ENCODE results near the gene DOCK2. TPM values are rescaled to one million over a fixed set of nuclear protein-coding genes. Genes with fewer than 3 reads are reported as not detected.

DOCK2 gene
- polyA plus RNA-seq, 1 donor (not counting 4 experiments of a cell fraction or from before 2014, with no cell fraction given) = 0.21 TPM

DNA sequence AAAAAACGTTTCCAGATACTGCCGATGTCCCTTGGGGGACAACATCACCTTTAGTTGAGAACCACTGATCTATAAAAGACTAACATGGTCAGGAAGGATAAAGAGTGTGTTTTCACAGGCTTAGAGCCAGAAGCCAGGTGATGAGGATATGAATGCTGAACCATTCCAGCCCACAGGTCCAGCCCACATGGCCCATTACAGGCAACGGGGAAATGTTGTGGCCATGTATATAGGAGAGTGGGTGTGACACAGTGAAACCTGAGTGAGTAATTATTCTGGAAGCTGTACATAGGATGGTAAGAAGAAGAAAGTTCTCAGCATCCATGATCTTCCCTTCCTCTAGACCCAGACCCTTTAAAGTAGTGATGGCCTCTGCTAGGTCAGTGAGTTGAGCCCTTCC is 412.6 kb downstream of the DOCK2 start:
- Histone ChIP-seq H3K9ac (ENCODE audit: control insufficient read depth, extremely low read depth, insufficient read depth, low read length) (no peak overlapping the region), H3K4me2 (ENCODE audit: control insufficient read depth, extremely low read depth, insufficient read depth, low read depth, low read length) (no peak overlapping the region), H3K27me3 (ENCODE audit: control insufficient read depth, extremely low read depth, insufficient read depth, low read length) (no peaks in the 10 kb centered on the region), H3K4me1 (ENCODE audit: control insufficient read depth, extremely low read depth, insufficient read depth, low read length) (no peaks in the 10 kb centered on the region), H4K20me1 (ENCODE audit: control insufficient read depth, extremely low read depth, insufficient read depth, low read length) (no peaks in the 10 kb centered on the region), H3K9me1 (ENCODE audit: control insufficient read depth, extremely low read depth, insufficient read depth, low read length) (no peaks in the 10 kb centered on the region), H3K79me2 (ENCODE audit: control insufficient read depth, insufficient read depth, low read length) (no peaks in the 10 kb centered on the region), H3K9me3 (ENCODE audit: control insufficient read depth, low read depth, low read length) (no peaks in the 10 kb centered on the region), H3K4me3 (ENCODE audit: control insufficient read depth in 2 of 3, extremely low read depth in 1 of 3, insufficient read depth in 2 of 3, low read depth in 1 of 3, low read length in 3 of 3) (no peak overlapping the region), H3K27ac (ENCODE audit: control insufficient read depth, insufficient read depth, low read length) (no peak overlapping the region), H2AFZ (ENCODE audit: control insufficient read depth, low read length) (no peak overlapping the region), H3K36me3 (ENCODE audit: control insufficient read depth in 2 of 2, extremely low read depth in 1 of 2, insufficient read depth in 2 of 2, low read length in 2 of 2) (no peaks in the 10 kb centered on the region)
- no peak for FAIRE-seq
- TF ChIP-seq, protein P1, sequence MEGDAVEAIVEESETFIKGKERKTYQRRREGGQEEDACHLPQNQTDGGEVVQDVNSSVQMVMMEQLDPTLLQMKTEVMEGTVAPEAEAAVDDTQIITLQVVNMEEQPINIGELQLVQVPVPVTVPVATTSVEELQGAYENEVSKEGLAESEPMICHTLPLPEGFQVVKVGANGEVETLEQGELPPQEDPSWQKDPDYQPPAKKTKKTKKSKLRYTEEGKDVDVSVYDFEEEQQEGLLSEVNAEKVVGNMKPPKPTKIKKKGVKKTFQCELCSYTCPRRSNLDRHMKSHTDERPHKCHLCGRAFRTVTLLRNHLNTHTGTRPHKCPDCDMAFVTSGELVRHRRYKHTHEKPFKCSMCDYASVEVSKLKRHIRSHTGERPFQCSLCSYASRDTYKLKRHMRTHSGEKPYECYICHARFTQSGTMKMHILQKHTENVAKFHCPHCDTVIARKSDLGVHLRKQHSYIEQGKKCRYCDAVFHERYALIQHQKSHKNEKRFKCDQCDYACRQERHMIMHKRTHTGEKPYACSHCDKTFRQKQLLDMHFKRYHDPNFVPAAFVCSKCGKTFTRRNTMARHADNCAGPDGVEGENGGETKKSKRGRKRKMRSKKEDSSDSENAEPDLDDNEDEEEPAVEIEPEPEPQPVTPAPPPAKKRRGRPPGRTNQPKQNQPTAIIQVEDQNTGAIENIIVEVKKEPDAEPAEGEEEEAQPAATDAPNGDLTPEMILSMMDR (optimal IDR thresholded peaks at IDR 0.05 in 1 of 3, IDR thresholded peaks at IDR 0.05 in 1 of 3, conservative IDR thresholded peaks at IDR 0.05 in 1 of 3; ENCODE audit: extremely low read depth in 1 of 3, insufficient read depth in 2 of 3, low read length in 3 of 3) = no peak
- no peak for TF ChIP-seq EZH2 (IDR thresholded peaks at IDR 0.05; ENCODE audit: low read length)
- dilution Hi-C loops (cut with MboI; ENCODE audit: extremely low pct_ligation_motif_present, low sequenced_read_pairs) = no loop called here
- DNase-seq (ENCODE audit: low read depth, low spot score) = no peak

GRCh38 chr5:170053896-170054295 is 416.8 kb downstream of the DOCK2 start:
- Histone ChIP-seq H3K9me3 (ENCODE audit: control insufficient read depth, low read depth, low read length) (no peaks in the 10 kb centered on the region), H3K4me1 (ENCODE audit: control insufficient read depth, extremely low read depth, insufficient read depth, low read length) (no peaks in the 10 kb centered on the region), H3K4me2 (ENCODE audit: control insufficient read depth, extremely low read depth, insufficient read depth, low read depth, low read length) (no peak overlapping the region), H3K27ac (ENCODE audit: control insufficient read depth, insufficient read depth, low read length) (no peak overlapping the region), H3K27me3 (ENCODE audit: control insufficient read depth, extremely low read depth, insufficient read depth, low read length) (no peaks in the 10 kb centered on the region), H3K79me2 (ENCODE audit: control insufficient read depth, insufficient read depth, low read length) (no peaks in the 10 kb centered on the region), H3K36me3 (ENCODE audit: control insufficient read depth in 2 of 2, extremely low read depth in 1 of 2, insufficient read depth in 2 of 2, low read length in 2 of 2) (no peaks in the 10 kb centered on the region), H3K9me1 (ENCODE audit: control insufficient read depth, extremely low read depth, insufficient read depth, low read length) (no peaks in the 10 kb centered on the region), H2AFZ (ENCODE audit: control insufficient read depth, low read length) (no peak overlapping the region), H4K20me1 (ENCODE audit: control insufficient read depth, extremely low read depth, insufficient read depth, low read length) (no peaks in the 10 kb centered on the region), H3K9ac (ENCODE audit: control insufficient read depth, extremely low read depth, insufficient read depth, low read length) (no peak overlapping the region), H3K4me3 (ENCODE audit: control insufficient read depth in 2 of 3, extremely low read depth in 1 of 3, insufficient read depth in 2 of 3, low read depth in 1 of 3, low read length in 3 of 3) (no peak overlapping the region)
- dilution Hi-C loops (cut with MboI; ENCODE audit: extremely low pct_ligation_motif_present, low sequenced_read_pairs) = no loop called here
- FAIRE-seq (no peak), DNase-seq (ENCODE audit: low read depth, low spot score) (no peak)
- TF ChIP-seq, protein P1 (optimal IDR thresholded peaks at IDR 0.05 in 1 of 3, IDR thresholded peaks at IDR 0.05 in 1 of 3, conservative IDR thresholded peaks at IDR 0.05 in 1 of 3; ENCODE audit: extremely low read depth in 1 of 3, insufficient read depth in 2 of 3, low read length in 3 of 3) = no peak
- no peak for TF ChIP-seq EZH2 (IDR thresholded peaks at IDR 0.05; ENCODE audit: low read length)

Measured in keratinocyte (primary cell).